Adrenal gland (tissue), 12 donors: ENCODE data around the gene CTPS1. TPM values are rescaled to one million over a fixed set of nuclear protein-coding genes. Genes with fewer than 3 reads are reported as not detected.

Source experiments
- DNase-seq, 7 donors: peaks; one replicate each; pipeline ENCODE4 v3.0.0-alpha.2; 2019 to 2020
- H3K27ac ChIP-seq, 5 donors: fragments of 200-600 bp; sonication (generic) in 4 of 5; 1 replicate in 3 of 5; 2 replicates in 2 of 5; pipeline versions ENCODE4 v1.5.1 to v1.8.0; 2016 to 2020; ENCODE audit warnings: mild to moderate bottlenecking in 1 of 5
- H3K27me3 ChIP-seq: fragments of 200-600 bp; 2 replicates; pipeline ENCODE4 v1.8.0; 2021
- H3K36me3 ChIP-seq, 2 donors: fragments of 200-600 bp; replicated peaks in 1 of 2; 1 replicate in 1 of 2; 2 replicates in 1 of 2; pipeline versions ENCODE4 v1.5.1 to v1.8.0; 2018 to 2022
- H3K4me1 ChIP-seq, 2 donors: fragments of 200-600 bp; replicated peaks in 1 of 2; 1 replicate in 1 of 2; 2 replicates in 1 of 2; pipeline versions ENCODE4 v1.5.1 to v1.8.0; 2018 to 2021
- H3K4me3 ChIP-seq, 4 donors: fragments of 200-600 bp; sonication (generic) in 3 of 4; one replicate each; pipeline ENCODE4 v1.5.1; 2016 to 2018
- H3K9me3 ChIP-seq, 3 donors: fragments of 200-600 bp; sonication (generic) in 1 of 3; replicated peaks in 1 of 3; 1 replicate in 2 of 3; 2 replicates in 1 of 3; pipeline versions ENCODE4 v1.5.1 to v1.8.0; 2016 to 2021
- POLR2A ChIP-seq, 2 donors: fragments of 450-650 bp; IDR thresholded peaks; one replicate each; pipeline ENCODE4 v1.6.1; 2017; ENCODE audit warnings: antibody characterized with exemption in 2 of 2, mild to moderate bottlenecking in 2 of 2, moderate library complexity in 1 of 2
- WGBS, 4 donors: extraction: QIAGEN DNeasy Blood & Tissue Kit in 2 of 4; methylation state at CpG; one replicate each; pipeline versions ENCODE4 v1.1.5 to v1.1.7; 2013 to 2017; 5-methylcytosine and 5-hydroxymethylcytosine counted together
- intact Hi-C, 2 donors: fragments of 100-400 bp; cut with DNase I; formaldehyde crosslinking; loops; one replicate each; pipeline versions ENCODE4 v1.14.1 to v1.15.0; 2022 to 2023
- polyA plus RNA-seq, 3 donors: library from polyadenylated mRNA; stranded (reverse); fragments of 200-250 nt in 2 of 3; fragments of 350-450 nt in 1 of 3; fragmentation: Illumina TruSeq in 1 of 3; extraction: RNeasy Lipid Tissue Mini Kit (QIAGEN cat#74804) in 1 of 3; gene quantifications; one replicate each; pipeline ENCODE4 v1.2.3, GENCODE V29; 2013 to 2014
- total RNA-seq, 9 donors: library from RNA; depleted of rRNA in 4 of 9; stranded (reverse); fragments of >200 nt in 4 of 9; fragments of 120-200 nt in 1 of 9; fragmentation: NEBNext Ultra II Directional in 1 of 9; extraction: Animal tissue kit (Norgen Biotek cat#: 25700) in 1 of 9; gene quantifications; one replicate each; pipeline versions ENCODE4 v1.1.0 to v1.2.4, GENCODE V29; 2013 to 2023
- TF ChIP-seq, protein P1 (sequence below), 6 experiments: fragments of 450-650 bp in 4 of 6; fragments of 200-600 bp in 2 of 6; sonication (generic) in 1 of 6; IDR thresholded peaks; 1 replicate in 5 of 6; 2 replicates in 1 of 6; pipeline versions ENCODE4 v1.5.1 to v1.8.0; 2016 to 2021; ENCODE audit warnings: antibody characterized with exemption in 6 of 6, mild to moderate bottlenecking in 2 of 6, moderate library complexity in 1 of 6
- donor health status: healthy with polysubstance abuse.
- donor health status: Bipolar disorder and iron deficiency.
- donor health status: DM: yes; HTN: yes; CAD: no.
- donor health status: DM: no; HTN: no; CAD: no.
- donor health status: DM: no; HTN: no; CAD: no.
- donor health status: DM: yes; HTN: yes; CAD: no.

Gene CTPS1
- total and polyA plus RNA-seq, 12 donors = 12.2 to 49.4 (median 26.1) TPM

DNA sequence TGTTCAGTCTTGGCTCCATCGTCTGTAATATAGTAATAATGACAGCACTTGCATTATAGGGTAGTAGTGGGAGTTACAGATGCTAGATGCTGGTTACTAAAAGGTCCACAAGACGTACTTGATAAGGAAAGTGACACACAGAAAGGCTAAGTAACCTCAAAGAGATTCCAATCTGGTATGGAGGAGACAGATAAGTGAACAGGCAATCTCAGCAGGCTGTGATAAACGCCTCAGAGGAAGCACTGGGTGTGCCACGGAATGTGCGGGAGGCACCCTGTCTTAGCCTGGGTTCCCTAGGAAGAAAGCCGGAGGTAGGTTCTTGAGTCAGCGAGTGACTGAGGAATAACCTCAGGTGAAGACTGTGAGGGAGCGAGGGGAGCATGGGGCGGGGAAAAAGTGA, 4.6 kb upstream of the CTPS1 start:
- H3K4me3 ChIP-seq = no peak overlapping the region
- no peak for DNase-seq
- TF ChIP-seq, protein P1, sequence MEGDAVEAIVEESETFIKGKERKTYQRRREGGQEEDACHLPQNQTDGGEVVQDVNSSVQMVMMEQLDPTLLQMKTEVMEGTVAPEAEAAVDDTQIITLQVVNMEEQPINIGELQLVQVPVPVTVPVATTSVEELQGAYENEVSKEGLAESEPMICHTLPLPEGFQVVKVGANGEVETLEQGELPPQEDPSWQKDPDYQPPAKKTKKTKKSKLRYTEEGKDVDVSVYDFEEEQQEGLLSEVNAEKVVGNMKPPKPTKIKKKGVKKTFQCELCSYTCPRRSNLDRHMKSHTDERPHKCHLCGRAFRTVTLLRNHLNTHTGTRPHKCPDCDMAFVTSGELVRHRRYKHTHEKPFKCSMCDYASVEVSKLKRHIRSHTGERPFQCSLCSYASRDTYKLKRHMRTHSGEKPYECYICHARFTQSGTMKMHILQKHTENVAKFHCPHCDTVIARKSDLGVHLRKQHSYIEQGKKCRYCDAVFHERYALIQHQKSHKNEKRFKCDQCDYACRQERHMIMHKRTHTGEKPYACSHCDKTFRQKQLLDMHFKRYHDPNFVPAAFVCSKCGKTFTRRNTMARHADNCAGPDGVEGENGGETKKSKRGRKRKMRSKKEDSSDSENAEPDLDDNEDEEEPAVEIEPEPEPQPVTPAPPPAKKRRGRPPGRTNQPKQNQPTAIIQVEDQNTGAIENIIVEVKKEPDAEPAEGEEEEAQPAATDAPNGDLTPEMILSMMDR (IDR thresholded peaks at IDR 0.05) = no peak
- TF ChIP-seq POLR2A (IDR thresholded peaks at IDR 0.05) = no peak
- H3K9me3 ChIP-seq = no peaks in the 10 kb centered on the region
- no peak overlapping the region for H3K27ac ChIP-seq
- H3K36me3 ChIP-seq = no peaks in the 10 kb centered on the region
- H3K4me1 ChIP-seq = peaks cover 4 to 6% of the 10 kb centered on the region in 2 donors
- intact Hi-C loops = no loop called here
- WGBS, 4 donors = 85 to 89% (median 87%) methylated on average over 9 of the region's 9 CpGs
- no peaks in the 10 kb centered on the region for H3K27me3 ChIP-seq

DNA sequence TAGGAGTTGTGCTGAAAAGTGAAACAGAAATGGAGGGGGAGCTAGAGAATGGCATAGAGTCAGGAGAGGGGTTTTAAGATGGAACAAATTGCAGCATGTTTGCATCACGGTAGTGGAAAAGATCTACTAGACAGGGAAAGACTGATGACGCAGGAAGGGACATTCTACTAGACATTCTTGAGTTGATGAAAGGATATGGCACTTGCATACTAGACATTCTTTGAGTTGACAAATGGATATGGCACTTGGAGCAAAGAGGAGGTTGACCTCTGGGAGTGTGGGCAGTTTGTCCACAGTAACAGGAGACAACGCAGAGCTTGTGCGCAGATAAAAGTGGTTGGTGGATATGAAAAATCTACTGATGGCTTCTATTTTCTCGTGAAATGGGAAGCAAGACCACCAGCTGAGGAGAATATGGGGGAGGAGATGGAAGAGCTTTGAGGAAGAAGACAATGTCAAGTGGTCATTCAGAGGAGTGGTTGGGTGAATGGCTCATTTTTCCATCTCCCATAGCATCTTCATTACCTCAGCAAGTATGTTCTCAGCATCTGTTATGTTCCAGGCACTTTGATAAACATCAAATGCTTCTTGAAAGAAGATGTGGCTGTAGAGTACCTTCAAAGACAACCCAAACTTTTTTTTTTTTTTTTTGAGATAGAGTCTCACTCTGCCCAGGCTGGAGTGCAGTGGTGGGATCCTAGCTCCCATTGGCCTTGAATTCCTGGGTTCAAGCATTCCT, 2.4 kb upstream of the CTPS1 start:
- Histone ChIP-seq H3K27ac (no peak overlapping the region), H3K4me3 (no peak overlapping the region), H3K27me3 (no peaks in the 10 kb centered on the region), H3K36me3 (no peaks in the 10 kb centered on the region), H3K9me3 (no peaks in the 10 kb centered on the region), H3K4me1 (peaks cover 13 to 21% of the 10 kb centered on the region in 2 donors)
- WGBS, 4 donors = 74 to 88% (median 84%) methylated on average over 5 of the region's 5 CpGs
- TF ChIP-seq, protein P1 (IDR thresholded peaks at IDR 0.05) = no peak
- TF ChIP-seq POLR2A (IDR thresholded peaks at IDR 0.05) = no peak
- intact Hi-C loops = no loop called here
- no peak for DNase-seq

DNA sequence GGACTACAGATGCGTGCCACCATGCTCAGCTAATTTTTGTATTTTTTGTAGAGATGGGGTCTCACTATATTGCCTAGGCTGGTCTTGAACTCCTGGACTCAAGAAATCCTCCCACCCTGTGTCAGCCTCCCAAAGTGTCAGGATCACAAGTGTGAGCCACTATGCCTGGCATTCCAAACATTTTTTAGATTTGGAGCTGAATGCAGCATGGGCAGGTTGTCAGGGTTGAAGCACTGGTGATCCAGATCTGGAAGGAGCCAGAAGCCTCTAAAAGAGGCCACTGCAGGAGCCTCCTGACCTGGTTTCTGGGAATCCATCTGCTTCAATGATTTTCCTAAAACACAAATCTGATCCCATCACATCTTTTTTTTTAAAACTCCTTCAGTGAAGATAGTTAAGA, 1.8 kb upstream of the CTPS1 start:
- DNase-seq = no peak
- Histone ChIP-seq H3K4me1 (peaks cover 13 to 27% of the 10 kb centered on the region in 2 donors), H3K4me3 (no peak overlapping the region), H3K36me3 (no peaks in the 10 kb centered on the region), H3K27ac (no peak overlapping the region), H3K9me3 (no peaks in the 10 kb centered on the region), H3K27me3 (no peaks in the 10 kb centered on the region)
- intact Hi-C loops = no loop called here
- TF ChIP-seq POLR2A (IDR thresholded peaks at IDR 0.05) = no peak
- TF ChIP-seq, protein P1 (IDR thresholded peaks at IDR 0.05) = no peak
- 78 to 100% (median 100%) methylated on average over 1 of the region's 1 CpG for WGBS, 4 donors

GRCh38 chr1:40978886-40979240, 633 bp upstream of the CTPS1 start:
- Histone ChIP-seq H3K4me3 (peak overlapping the region; percentile 3 to 59 (median 38)), H3K27ac (peak overlapping the region in 4 of 5 donors; percentile 83 to 94 (median 92)), H3K36me3 (no peaks in the 10 kb centered on the region), H3K4me1 (peaks cover 21 to 36% of the 10 kb centered on the region in 2 donors), H3K9me3 (no peaks in the 10 kb centered on the region), H3K27me3 (no peaks in the 10 kb centered on the region)
- 36 to 67% (median 40%) methylated on average over 8 to 17 of the region's 17 CpGs for WGBS, 4 donors
- DNase-seq = peak in 2 of 7 donors; percentile 35 to 64
- intact Hi-C loops = no loop called here
- TF ChIP-seq POLR2A (IDR thresholded peaks at IDR 0.05) = no peak
- TF ChIP-seq, protein P1 (IDR thresholded peaks at IDR 0.05) = no peak
